Rectal smooth muscle tissue (tissue), 1 donor: ENCODE measurements around the gene USP6NL.

Experiments
- H3K27ac ChIP-seq: one replicate; pipeline ENCODE4 v1.7.0; 2013; ENCODE audit warnings: low read depth, low read length, inconsistent platforms
- H3K27me3 ChIP-seq: one replicate; pipeline ENCODE4 v1.7.0; 2013; ENCODE audit warnings: low read length; ENCODE audit not compliant: control insufficient read depth, insufficient read depth
- H3K36me3 ChIP-seq: one replicate; pipeline ENCODE4 v1.7.0; 2013; ENCODE audit warnings: low read length; ENCODE audit not compliant: control insufficient read depth, insufficient read depth
- H3K4me1 ChIP-seq: one replicate; pipeline ENCODE4 v1.7.0; 2013; ENCODE audit warnings: low read length; ENCODE audit not compliant: control insufficient read depth, insufficient read depth
- H3K4me3 ChIP-seq: one replicate; pipeline ENCODE4 v1.7.0; 2013; ENCODE audit warnings: low read length
- H3K9ac ChIP-seq: one replicate; pipeline ENCODE4 v1.7.0; 2013; ENCODE audit warnings: low read length

USP6NL gene

GRCh38 chr10:11473128-11473760, 138.2 kb downstream of the USP6NL start:
- no peak overlapping the region for H3K9ac ChIP-seq
- no peak overlapping the region for H3K4me3 ChIP-seq

GRCh38 chr10:11472158-11472753, 139.2 kb downstream of the USP6NL start:
- H3K4me3 ChIP-seq = no peak overlapping the region
- H3K9ac ChIP-seq = no peak overlapping the region
- peaks cover 3% of the 10 kb centered on the region for H3K4me1 ChIP-seq
- no peaks in the 10 kb centered on the region for H3K27me3 ChIP-seq
- no peak overlapping the region for H3K27ac ChIP-seq
- no peaks in the 10 kb centered on the region for H3K36me3 ChIP-seq

More at GRCh38 chr10:11473128-11473760, 138.2 kb downstream of the USP6NL start:
- H3K27ac ChIP-seq = no peak overlapping the region
- no peaks in the 10 kb centered on the region for H3K36me3 ChIP-seq
- peaks cover 3% of the 10 kb centered on the region for H3K4me1 ChIP-seq
- H3K27me3 ChIP-seq = no peaks in the 10 kb centered on the region

GRCh38 chr10:11469575-11470391, 141.7 kb downstream of the USP6NL start:
- Histone ChIP-seq H3K36me3 (no peaks in the 10 kb centered on the region), H3K4me1 (no peaks in the 10 kb centered on the region)

GRCh38 chr10:11468126-11468742, 143.2 kb downstream of the USP6NL start:
- Histone ChIP-seq H3K9ac (no peak overlapping the region), H3K27me3 (no peaks in the 10 kb centered on the region), H3K4me1 (no peaks in the 10 kb centered on the region), H3K36me3 (peaks cover 2% of the 10 kb centered on the region), H3K4me3 (no peak overlapping the region), H3K27ac (no peak overlapping the region)

More at GRCh38 chr10:11469575-11470391, 141.7 kb downstream of the USP6NL start:
- Histone ChIP-seq H3K27ac (no peak overlapping the region), H3K27me3 (no peaks in the 10 kb centered on the region), H3K4me3 (no peak overlapping the region), H3K9ac (no peak overlapping the region)

GRCh38 chr10:11465406-11465805, 146.0 kb downstream of the USP6NL start:
- Histone ChIP-seq H3K36me3 (peaks cover 10% of the 10 kb centered on the region), H3K9ac (no peak overlapping the region), H3K4me1 (no peaks in the 10 kb centered on the region), H3K27me3 (no peaks in the 10 kb centered on the region), H3K27ac (no peak overlapping the region), H3K4me3 (no peak overlapping the region)

GRCh38 chr10:11463111-11463510, 148.3 kb downstream of the USP6NL start:
- no peaks in the 10 kb centered on the region for H3K4me1 ChIP-seq
- no peak overlapping the region for H3K9ac ChIP-seq
- H3K36me3 ChIP-seq = peaks cover 10% of the 10 kb centered on the region
- H3K4me3 ChIP-seq = no peak overlapping the region
- H3K27ac ChIP-seq = no peak overlapping the region
- no peaks in the 10 kb centered on the region for H3K27me3 ChIP-seq

- Histone ChIP-seq H3K9ac (no peak overlapping the region), H3K4me1 (no peaks in the 10 kb centered on the region), H3K4me3 (no peak overlapping the region), H3K27me3 (no peaks in the 10 kb centered on the region), H3K27ac (no peak overlapping the region), H3K36me3 (peaks cover 10% of the 10 kb centered on the region)
These were observed 149.4 kb downstream of the USP6NL start for GRCh38 chr10:11462071-11462470.

GRCh38 chr10:11457336-11457735, 154.1 kb downstream of the USP6NL start:
- Histone ChIP-seq H3K27ac (no peak overlapping the region), H3K27me3 (no peaks in the 10 kb centered on the region), H3K4me3 (no peak overlapping the region)

GRCh38 chr10:11454958-11455566, 156.4 kb downstream of the USP6NL start:
- no peak overlapping the region for H3K4me3 ChIP-seq
- no peaks in the 10 kb centered on the region for H3K36me3 ChIP-seq
- no peak overlapping the region for H3K9ac ChIP-seq
- no peaks in the 10 kb centered on the region for H3K27me3 ChIP-seq
- no peak overlapping the region for H3K27ac ChIP-seq
- H3K4me1 ChIP-seq = no peaks in the 10 kb centered on the region

More at GRCh38 chr10:11457336-11457735, 154.1 kb downstream of the USP6NL start:
- no peak overlapping the region for H3K9ac ChIP-seq
- peaks cover 3% of the 10 kb centered on the region for H3K36me3 ChIP-seq
- no peaks in the 10 kb centered on the region for H3K4me1 ChIP-seq

GRCh38 chr10:11454160-11454559, 157.3 kb downstream of the USP6NL start:
- Histone ChIP-seq H3K27me3 (no peaks in the 10 kb centered on the region), H3K9ac (no peak overlapping the region), H3K27ac (no peak overlapping the region), H3K4me3 (no peak overlapping the region), H3K4me1 (no peaks in the 10 kb centered on the region), H3K36me3 (no peaks in the 10 kb centered on the region)

GRCh38 chr10:11451640-11452260, 159.7 kb downstream of the USP6NL start:
- Histone ChIP-seq H3K27ac (no peak overlapping the region), H3K4me3 (no peak overlapping the region), H3K27me3 (no peaks in the 10 kb centered on the region)

More at GRCh38 chr10:11451640-11452260, 159.7 kb downstream of the USP6NL start:
- no peak overlapping the region for H3K9ac ChIP-seq
- H3K4me1 ChIP-seq = no peaks in the 10 kb centered on the region
- no peaks in the 10 kb centered on the region for H3K36me3 ChIP-seq
